Measurements from ENCODE around the gene ARHGEF4. TPM values are rescaled to one million over a fixed set of nuclear protein-coding genes. Genes with fewer than 3 reads are reported as not detected.
A peak's percentile ranks its signal among the peaks of the same experiment; 100 is the strongest.

ARHGEF4 gene
- total RNA-seq, 3 donors from 2014 or later, result 0.94 to 14.0 (median 1.5) TPM

- DNase-seq, result no peak
- Histone ChIP-seq H3K4me1 (ENCODE audit: low read depth) (no peaks in the 10 kb centered on the region), H3K36me3 (ENCODE audit: low read depth) (no peaks in the 10 kb centered on the region), H3K4me3 (no peak overlapping the region), H3K9me3 (no peaks in the 10 kb centered on the region)
- ATAC-seq, result peak; percentile 12
- TF ChIP-seq CTCF (IDR thresholded peaks at IDR 0.05), result no peak
- intact Hi-C loops (cut with DNase I, micrococcal nuclease), result no loop called here
These were observed 23.0 kb upstream of the ARHGEF4 start for GRCh38 chr2:130813722-130814121.

- intact Hi-C loops (cut with DNase I, micrococcal nuclease), result no loop called here
- no peaks in the 10 kb centered on the region for H3K9me3 ChIP-seq
- DNase-seq (no peak), ATAC-seq (no peak)
- no peaks in the 10 kb centered on the region for H3K36me3 ChIP-seq (ENCODE audit: low read depth)
- H3K4me1 ChIP-seq (ENCODE audit: low read depth), result no peaks in the 10 kb centered on the region
- TF ChIP-seq CTCF (IDR thresholded peaks at IDR 0.05), result no peak
- no peak overlapping the region for H3K4me3 ChIP-seq
These were observed 21.6 kb upstream of the ARHGEF4 start for GRCh38 chr2:130814931-130815680.

DNA sequence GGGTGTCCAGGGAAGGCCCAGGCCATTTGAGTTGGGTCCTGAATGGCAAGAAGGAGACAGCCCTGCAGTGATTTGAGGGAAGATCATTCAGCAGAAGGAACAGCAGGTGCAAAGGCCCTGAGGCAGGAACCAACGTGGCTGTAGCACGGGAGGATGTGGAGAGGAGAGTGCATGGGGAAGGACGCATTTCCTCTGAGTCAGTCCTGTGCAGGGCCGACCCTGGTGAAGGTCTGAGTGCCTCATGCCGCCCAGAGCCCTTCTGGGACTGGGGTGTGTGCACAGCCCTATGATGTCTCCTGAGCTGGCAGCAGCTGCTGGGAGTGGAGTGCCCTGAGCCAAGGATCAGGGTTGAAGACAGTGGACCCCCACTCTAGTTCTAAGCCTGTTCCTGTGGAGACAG is 17.9 kb upstream of the ARHGEF4 start:
- no peaks in the 10 kb centered on the region for H3K36me3 ChIP-seq (ENCODE audit: low read depth)
- ATAC-seq, result no peak
- TF ChIP-seq CTCF (IDR thresholded peaks at IDR 0.05), result no peak
- no peak overlapping the region for H3K4me3 ChIP-seq
- no peaks in the 10 kb centered on the region for H3K4me1 ChIP-seq (ENCODE audit: low read depth)
- DNase-seq, result peak in 1 of 3 donors; percentile 3
- intact Hi-C loops (cut with DNase I, micrococcal nuclease), result no loop called here
- H3K9me3 ChIP-seq, result no peaks in the 10 kb centered on the region

DNA sequence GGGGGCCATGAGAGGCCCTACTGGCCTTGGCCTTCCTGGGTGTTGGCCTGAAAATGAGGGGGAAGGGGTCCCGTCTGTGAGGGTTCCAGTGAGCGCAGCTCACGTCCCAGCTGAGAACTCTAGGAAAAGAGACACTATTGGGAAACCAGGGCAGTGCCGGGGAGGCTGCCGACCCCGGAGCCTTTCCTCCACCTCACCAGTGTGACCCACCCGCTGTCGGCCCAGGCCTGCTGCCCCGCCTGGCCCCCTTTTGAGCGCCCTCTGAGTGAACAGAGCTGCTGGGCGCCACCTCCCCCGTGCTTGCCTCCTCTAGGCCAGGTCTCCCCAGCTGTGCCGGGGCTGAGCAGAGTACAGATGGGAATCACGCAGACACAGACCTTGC is 17.5 kb upstream of the ARHGEF4 start:
- no peaks in the 10 kb centered on the region for H3K4me1 ChIP-seq (ENCODE audit: low read depth)
- intact Hi-C loops (cut with DNase I, micrococcal nuclease), result no loop called here
- DNase-seq (peak in 2 of 3 donors; percentile 4 to 37), ATAC-seq (no peak)
- H3K9me3 ChIP-seq, result no peaks in the 10 kb centered on the region
- TF ChIP-seq CTCF (IDR thresholded peaks at IDR 0.05), result no peak
- no peaks in the 10 kb centered on the region for H3K36me3 ChIP-seq (ENCODE audit: low read depth)
- no peak overlapping the region for H3K4me3 ChIP-seq

- ATAC-seq (no peak), DNase-seq (peak in 1 of 3 donors; percentile 16)
- H3K4me1 ChIP-seq (ENCODE audit: low read depth), result no peaks in the 10 kb centered on the region
- H3K36me3 ChIP-seq (ENCODE audit: low read depth), result no peaks in the 10 kb centered on the region
- no peak for TF ChIP-seq CTCF (IDR thresholded peaks at IDR 0.05)
- H3K4me3 ChIP-seq, result no peak overlapping the region
- intact Hi-C loops (cut with DNase I, micrococcal nuclease), result no loop called here
- H3K9me3 ChIP-seq, result no peaks in the 10 kb centered on the region
These were observed 17.0 kb upstream of the ARHGEF4 start for GRCh38 chr2:130819608-130820278.
